ENCODE data around the gene TBC1D2.

GRCh38 chr9:98298476-98298875 is 43.0 kb upstream of the TBC1D2 start:
- TF ChIP-seq EP300 (IDR thresholded peaks at IDR 0.05; ENCODE audit: low read depth in 2 of 2, low read length in 2 of 2) (no peak), EP300 (CRISPR knock-in tag; IDR thresholded peaks at IDR 0.05; ENCODE audit: borderline replicate concordance) (no peak), ZNF337 (CRISPR knock-in tag; IDR thresholded peaks at IDR 0.05; ENCODE audit: borderline replicate concordance, low read depth) (no peak), ZBTB14 (CRISPR knock-in tag; IDR thresholded peaks at IDR 0.05) (no peak), ZNF550 (CRISPR knock-in tag; IDR thresholded peaks at IDR 0.05; ENCODE audit: borderline replicate concordance) (no peak), KDM1A (CRISPR knock-in tag; IDR thresholded peaks at IDR 0.05) (no peak), BCL6 (CRISPR knock-in tag; IDR thresholded peaks at IDR 0.05) (no peak), TRIM24 (CRISPR knock-in tag; IDR thresholded peaks at IDR 0.05) (no peak), ZNF253 (CRISPR knock-in tag; IDR thresholded peaks at IDR 0.05; ENCODE audit: borderline replicate concordance) (no peak), MEIS2 (CRISPR knock-in tag; IDR thresholded peaks at IDR 0.05) (no peak), MAZ (IDR thresholded peaks at IDR 0.05; ENCODE audit: borderline replicate concordance, low read depth, low read length) (no peak), MAZ (CRISPR knock-in tag; IDR thresholded peaks at IDR 0.05; ENCODE audit: low read depth) (no peak)
- TF ChIP-seq, protein P1, sequence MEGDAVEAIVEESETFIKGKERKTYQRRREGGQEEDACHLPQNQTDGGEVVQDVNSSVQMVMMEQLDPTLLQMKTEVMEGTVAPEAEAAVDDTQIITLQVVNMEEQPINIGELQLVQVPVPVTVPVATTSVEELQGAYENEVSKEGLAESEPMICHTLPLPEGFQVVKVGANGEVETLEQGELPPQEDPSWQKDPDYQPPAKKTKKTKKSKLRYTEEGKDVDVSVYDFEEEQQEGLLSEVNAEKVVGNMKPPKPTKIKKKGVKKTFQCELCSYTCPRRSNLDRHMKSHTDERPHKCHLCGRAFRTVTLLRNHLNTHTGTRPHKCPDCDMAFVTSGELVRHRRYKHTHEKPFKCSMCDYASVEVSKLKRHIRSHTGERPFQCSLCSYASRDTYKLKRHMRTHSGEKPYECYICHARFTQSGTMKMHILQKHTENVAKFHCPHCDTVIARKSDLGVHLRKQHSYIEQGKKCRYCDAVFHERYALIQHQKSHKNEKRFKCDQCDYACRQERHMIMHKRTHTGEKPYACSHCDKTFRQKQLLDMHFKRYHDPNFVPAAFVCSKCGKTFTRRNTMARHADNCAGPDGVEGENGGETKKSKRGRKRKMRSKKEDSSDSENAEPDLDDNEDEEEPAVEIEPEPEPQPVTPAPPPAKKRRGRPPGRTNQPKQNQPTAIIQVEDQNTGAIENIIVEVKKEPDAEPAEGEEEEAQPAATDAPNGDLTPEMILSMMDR (CRISPR knock-in tag; IDR thresholded peaks at IDR 0.05) = no peak
- TF ChIP-seq, protein P2, sequence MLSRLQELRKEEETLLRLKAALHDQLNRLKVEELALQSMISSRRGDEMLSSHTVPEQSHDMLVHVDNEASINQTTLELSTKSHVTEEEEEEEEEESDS (CRISPR knock-in tag; IDR thresholded peaks at IDR 0.05; ENCODE audit: borderline replicate concordance) = no peak

Data from HepG2 (cell line).